HEK293 (cell line): ENCODE measurements around the gene ISM2.

Experiments
- CTCF ChIA-PET: fragments of 350-600 bp; formaldehyde crosslinking; extraction: SDS; loops from one replicate; lab custom pipeline; 2021; ENCODE audit warnings: antibody characterized with exemption; lab: Yijun Ruan, JAX
- POLR2A ChIA-PET: fragments of 300-600 bp; formaldehyde crosslinking; extraction: SDS; loops from one replicate; lab custom pipeline; 2020; ENCODE audit warnings: antibody characterized with exemption, inconsistent platforms; lab: Yijun Ruan, JAX
- H3K27ac ChIP-seq: fragments of 200-500 bp; sonication (Bioruptor generic); 2 replicates; pipeline ENCODE4 v1.5.1; 2014; ENCODE audit warnings: low read depth, low read length, control low read depth, inconsistent platforms; ENCODE audit errors: extremely low read depth
- H3K36me3 ChIP-seq, 2 experiments: fragments of 200-500 bp in 1 of 2; sonication (Bioruptor generic) in 1 of 2; 1 replicate in 1 of 2; 2 replicates in 1 of 2; pipeline ENCODE4 v1.5.1; 2014 to 2017; ENCODE audit warnings: inconsistent platforms in 2 of 2, low read length in 2 of 2; ENCODE audit not compliant: control insufficient read depth in 2 of 2, insufficient read depth in 1 of 2
- H3K4me1 ChIP-seq: fragments of 200-500 bp; sonication (Bioruptor generic); 2 replicates; pipeline ENCODE4 v1.5.1; 2014; ENCODE audit warnings: mild to moderate bottlenecking, low read length, inconsistent platforms; ENCODE audit not compliant: control insufficient read depth, insufficient read depth
- H3K4me3 ChIP-seq: 2 replicates; pipeline ENCODE4 v1.5.1; 2011; ENCODE audit warnings: low read depth, mild to moderate bottlenecking, control low read depth, low read length, moderate library complexity
- H3K9me3 ChIP-seq: fragments of 200-500 bp; sonication (Bioruptor generic); 2 replicates; pipeline ENCODE4 v1.5.1; 2014; ENCODE audit warnings: low read depth, low read length, inconsistent platforms; ENCODE audit not compliant: control insufficient read depth, insufficient read depth
- BCL11A ChIP-seq: fragments of 450-650 bp; formaldehyde crosslinking; IDR thresholded peaks from 2 replicates; pipeline ENCODE4 v1.5.1; 2016; ENCODE audit warnings: low read depth, missing biosample characterization, missing genetic modification characterization
- HOXC10 ChIP-seq: sonication (generic); formaldehyde crosslinking; IDR thresholded peaks from 2 replicates; pipeline ENCODE4 v1.8.1; 2023; ENCODE audit warnings: mild to moderate bottlenecking, missing genetic modification reagents
- OVOL3 ChIP-seq: fragments of 450-650 bp; formaldehyde crosslinking; IDR thresholded peaks from 2 replicates; pipeline ENCODE4 v1.5.1; 2016; ENCODE audit warnings: missing biosample characterization, missing genetic modification characterization
- RBAK ChIP-seq: fragments of 450-650 bp; formaldehyde crosslinking; IDR thresholded peaks from 2 replicates; pipeline ENCODE4 v1.5.1; 2016; ENCODE audit warnings: missing biosample characterization, missing genetic modification characterization
- SP7 ChIP-seq: fragments of 450-650 bp; formaldehyde crosslinking; IDR thresholded peaks from 2 replicates; pipeline ENCODE4 v1.5.1; 2016; ENCODE audit warnings: missing biosample characterization, missing genetic modification characterization
- ZFP69B ChIP-seq: fragments of 450-650 bp; formaldehyde crosslinking; IDR thresholded peaks from 2 replicates; pipeline ENCODE4 v1.5.1; 2016; ENCODE audit warnings: missing biosample characterization, missing genetic modification characterization
- ZNF132 ChIP-seq: fragments of 450-650 bp; formaldehyde crosslinking; IDR thresholded peaks from 2 replicates; pipeline ENCODE4 v1.5.1; 2017; ENCODE audit warnings: missing biosample characterization, missing genetic modification characterization, borderline replicate concordance
- ZNF169 ChIP-seq: fragments of 450-650 bp; formaldehyde crosslinking; IDR thresholded peaks from 2 replicates; pipeline ENCODE4 v1.5.1; 2016; ENCODE audit warnings: missing biosample characterization, missing genetic modification characterization
- ZNF23 ChIP-seq: fragments of 450-650 bp; formaldehyde crosslinking; IDR thresholded peaks from 2 replicates; pipeline ENCODE4 v1.5.1; 2016; ENCODE audit warnings: missing biosample characterization, missing genetic modification characterization, borderline replicate concordance
- ZNF239 ChIP-seq: fragments of 450-650 bp; formaldehyde crosslinking; IDR thresholded peaks from 2 replicates; pipeline ENCODE4 v1.5.1; 2016; ENCODE audit warnings: missing biosample characterization, missing genetic modification characterization
- ZNF248 ChIP-seq: fragments of 450-650 bp; formaldehyde crosslinking; IDR thresholded peaks from 2 replicates; pipeline ENCODE4 v1.5.1; 2017; ENCODE audit warnings: missing biosample characterization, missing genetic modification characterization
- ZNF302 ChIP-seq: fragments of 450-650 bp; formaldehyde crosslinking; IDR thresholded peaks from 2 replicates; pipeline ENCODE4 v1.5.1; 2016; ENCODE audit warnings: missing biosample characterization, missing genetic modification characterization, low read depth
- ZNF501 ChIP-seq: fragments of 450-650 bp; formaldehyde crosslinking; IDR thresholded peaks from 2 replicates; pipeline ENCODE4 v1.5.1; 2016; ENCODE audit warnings: missing biosample characterization, missing genetic modification characterization
- ZNF510 ChIP-seq: fragments of 450-650 bp; formaldehyde crosslinking; IDR thresholded peaks from 2 replicates; pipeline ENCODE4 v1.5.1; 2018; ENCODE audit warnings: mild to moderate bottlenecking, missing genetic modification characterization, missing biosample characterization; ENCODE audit not compliant: insufficient replicate concordance
- ZNF677 ChIP-seq: fragments of 450-650 bp; IDR thresholded peaks from 2 replicates; pipeline ENCODE4 v1.5.0; 2018; ENCODE audit warnings: missing biosample characterization, mild to moderate bottlenecking, missing genetic modification characterization, moderate library complexity
- ZNF843 ChIP-seq: fragments of 450-650 bp; formaldehyde crosslinking; IDR thresholded peaks from 2 replicates; pipeline ENCODE4 v1.5.1; 2016; ENCODE audit warnings: missing biosample characterization, missing genetic modification characterization
- TF ChIP-seq, protein P1 (sequence below): fragments of 450-650 bp; formaldehyde crosslinking; IDR thresholded peaks from 2 replicates; pipeline ENCODE4 v1.5.1; 2016; ENCODE audit warnings: missing biosample characterization, missing genetic modification characterization
- TF ChIP-seq, protein P2 (sequence below): fragments of 450-650 bp; formaldehyde crosslinking; IDR thresholded peaks from 2 replicates; pipeline ENCODE4 v1.5.1; 2016; ENCODE audit warnings: missing biosample characterization, missing genetic modification characterization
- TF ChIP-seq, protein P3 (sequence below): fragments of 450-650 bp; formaldehyde crosslinking; IDR thresholded peaks from 2 replicates; pipeline ENCODE4 v1.5.1; 2016; ENCODE audit warnings: missing biosample characterization, missing genetic modification characterization
- TF ChIP-seq, protein P4 (sequence below): fragments of 450-650 bp; formaldehyde crosslinking; IDR thresholded peaks from 2 replicates; pipeline ENCODE4 v1.5.1; 2016; ENCODE audit warnings: missing biosample characterization, missing genetic modification characterization
- TF ChIP-seq, protein P5 (sequence below): fragments of 450-650 bp; formaldehyde crosslinking; IDR thresholded peaks from 2 replicates; pipeline ENCODE4 v1.5.1; 2016; ENCODE audit warnings: missing biosample characterization, missing genetic modification characterization
- TF ChIP-seq, protein P6 (sequence below): sonication (generic); formaldehyde crosslinking; IDR thresholded peaks from 2 replicates; pipeline ENCODE4 v1.8.1; 2022; ENCODE audit warnings: mild to moderate bottlenecking, moderate library complexity, missing genetic modification reagents

The ISM2 gene

DNA sequence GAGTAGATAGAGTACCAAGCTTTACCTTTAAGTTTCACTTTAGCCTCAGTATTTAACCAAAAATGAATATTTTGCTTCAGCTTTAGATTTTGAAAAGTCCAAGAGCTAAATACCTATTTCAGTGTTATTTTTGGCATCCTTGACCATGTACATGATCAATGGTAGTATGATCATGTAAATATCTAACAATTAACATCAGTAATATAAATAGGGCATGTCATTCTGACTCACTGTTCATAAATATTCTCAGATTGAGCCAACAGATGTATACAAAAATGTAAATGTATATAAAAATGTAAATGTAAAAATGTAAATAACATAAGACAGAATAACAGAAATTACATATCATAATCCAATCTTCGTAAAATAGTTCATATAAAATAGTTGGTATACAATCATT, 60.0 kb downstream of the ISM2 start (continued):
- TF ChIP-seq, protein P1, sequence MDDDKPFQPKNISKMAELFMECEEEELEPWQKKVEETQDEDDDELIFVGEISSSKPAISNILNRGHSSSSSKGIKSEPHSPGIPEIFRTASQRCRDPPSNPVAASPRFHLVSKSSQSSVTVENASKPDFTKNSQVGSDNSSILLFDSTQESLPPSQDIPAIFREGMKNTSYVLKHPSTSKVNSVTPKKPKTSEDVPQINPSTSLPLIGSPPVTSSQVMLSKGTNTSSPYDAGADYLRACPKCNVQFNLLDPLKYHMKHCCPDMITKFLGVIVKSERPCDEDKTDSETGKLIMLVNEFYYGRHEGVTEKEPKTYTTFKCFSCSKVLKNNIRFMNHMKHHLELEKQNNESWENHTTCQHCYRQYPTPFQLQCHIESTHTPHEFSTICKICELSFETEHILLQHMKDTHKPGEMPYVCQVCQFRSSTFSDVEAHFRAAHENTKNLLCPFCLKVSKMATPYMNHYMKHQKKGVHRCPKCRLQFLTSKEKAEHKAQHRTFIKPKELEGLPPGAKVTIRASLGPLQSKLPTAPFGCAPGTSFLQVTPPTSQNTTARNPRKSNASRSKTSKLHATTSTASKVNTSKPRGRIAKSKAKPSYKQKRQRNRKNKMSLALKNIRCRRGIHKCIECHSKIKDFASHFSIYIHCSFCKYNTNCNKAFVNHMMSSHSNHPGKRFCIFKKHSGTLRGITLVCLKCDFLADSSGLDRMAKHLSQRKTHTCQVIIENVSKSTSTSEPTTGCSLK (tag by site-specific recombination), result no peak
- TF ChIP-seq, protein P2, sequence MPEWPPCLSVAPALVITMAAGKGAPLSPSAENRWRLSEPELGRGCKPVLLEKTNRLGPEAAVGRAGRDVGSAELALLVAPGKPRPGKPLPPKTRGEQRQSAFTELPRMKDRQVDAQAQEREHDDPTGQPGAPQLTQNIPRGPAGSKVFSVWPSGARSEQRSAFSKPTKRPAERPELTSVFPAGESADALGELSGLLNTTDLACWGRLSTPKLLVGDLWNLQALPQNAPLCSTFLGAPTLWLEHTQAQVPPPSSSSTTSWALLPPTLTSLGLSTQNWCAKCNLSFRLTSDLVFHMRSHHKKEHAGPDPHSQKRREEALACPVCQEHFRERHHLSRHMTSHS (tag by site-specific recombination), result no peak

DNA sequence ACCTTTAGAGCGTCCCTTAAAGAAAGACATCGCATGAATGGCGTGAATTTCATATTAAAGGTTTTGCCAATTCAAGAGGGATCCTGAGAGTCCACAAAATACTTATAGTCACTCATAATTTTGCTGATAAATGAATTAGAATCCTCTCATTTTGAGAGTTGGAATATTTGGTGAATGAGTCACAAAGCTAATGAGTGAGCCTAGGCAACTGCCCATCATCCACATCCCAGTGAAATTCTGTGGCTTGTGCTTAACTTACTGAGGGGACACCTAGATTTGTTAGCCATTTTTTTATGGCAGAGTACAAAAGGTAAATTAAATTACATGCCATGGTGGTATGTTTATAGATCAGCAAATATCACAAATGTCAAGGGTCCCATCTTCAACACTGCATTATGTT, 62.6 kb downstream of the ISM2 start:
- H3K4me1 ChIP-seq, result no peaks in the 10 kb centered on the region
- ChIA-PET POLR2A (no interaction called here), CTCF (interaction anchor here (0.6 kb wide), 1 partner anchor 188 kb away, joined by 4 read pairs; no protein-coding TSS in a partner anchor)
- H3K36me3 ChIP-seq, result peaks cover 46 to 52% of the 10 kb centered on the region in 2 experiments
- H3K4me3 ChIP-seq, result no peak overlapping the region
- no peaks in the 10 kb centered on the region for H3K9me3 ChIP-seq
- H3K27ac ChIP-seq, result no peak overlapping the region
- TF ChIP-seq OVOL3 (tag by site-specific recombination) (no peak), ZNF510 (tag by site-specific recombination) (no peak), ZNF843 (tag by site-specific recombination) (no peak)

DNA sequence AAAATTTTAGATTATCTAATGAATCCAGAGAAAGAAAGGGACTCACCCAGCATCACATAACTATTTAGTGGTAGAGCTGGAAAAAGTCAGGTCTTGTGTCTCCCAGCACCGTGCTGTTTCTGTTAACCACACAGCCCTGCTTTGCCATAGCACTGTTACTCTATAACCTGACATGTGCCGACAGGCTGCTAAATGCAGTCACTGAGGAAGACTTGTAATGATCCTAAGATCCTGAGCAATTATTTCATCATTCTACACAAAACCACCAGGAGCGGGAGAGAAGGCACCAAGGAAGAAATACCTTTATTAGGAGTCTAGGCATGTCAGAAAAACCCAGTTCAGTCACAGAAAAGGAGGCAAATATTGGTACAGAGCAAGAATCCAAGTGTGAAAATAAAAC, 72.2 kb downstream of the ISM2 start:
- no peak overlapping the region for H3K27ac ChIP-seq
- H3K9me3 ChIP-seq, result no peaks in the 10 kb centered on the region
- TF ChIP-seq, protein P3, sequence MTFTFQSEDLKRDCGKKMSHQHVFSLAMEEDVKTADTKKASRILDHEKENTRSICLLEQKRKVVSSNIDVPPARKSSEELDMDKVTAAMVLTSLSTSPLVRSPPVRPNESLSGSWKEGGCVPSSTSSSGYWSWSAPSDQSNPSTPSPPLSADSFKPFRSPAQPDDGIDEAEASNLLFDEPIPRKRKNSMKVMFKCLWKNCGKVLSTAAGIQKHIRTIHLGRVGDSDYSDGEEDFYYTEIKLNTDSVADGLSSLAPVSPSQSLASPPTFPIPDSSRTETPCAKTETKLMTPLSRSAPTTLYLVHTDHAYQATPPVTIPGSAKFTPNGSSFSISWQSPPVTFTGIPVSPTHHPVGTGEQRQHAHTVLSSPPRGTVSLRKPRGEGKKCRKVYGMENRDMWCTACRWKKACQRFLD, result no peak
- TF ChIP-seq ZNF302 (tag by site-specific recombination) (no peak), ZNF239 (tag by site-specific recombination) (no peak), ZNF23 (tag by site-specific recombination) (no peak), RBAK (tag by site-specific recombination) (no peak), BCL11A (tag by site-specific recombination) (no peak), ZNF248 (tag by site-specific recombination) (no peak), ZFP69B (tag by site-specific recombination) (no peak), ZNF677 (no peak), HOXC10 (CRISPR knock-in tag) (no peak), ZNF132 (no peak), SP7 (no peak), ZNF169 (no peak), ZNF501 (tag by site-specific recombination) (no peak)
- TF ChIP-seq, protein P4, sequence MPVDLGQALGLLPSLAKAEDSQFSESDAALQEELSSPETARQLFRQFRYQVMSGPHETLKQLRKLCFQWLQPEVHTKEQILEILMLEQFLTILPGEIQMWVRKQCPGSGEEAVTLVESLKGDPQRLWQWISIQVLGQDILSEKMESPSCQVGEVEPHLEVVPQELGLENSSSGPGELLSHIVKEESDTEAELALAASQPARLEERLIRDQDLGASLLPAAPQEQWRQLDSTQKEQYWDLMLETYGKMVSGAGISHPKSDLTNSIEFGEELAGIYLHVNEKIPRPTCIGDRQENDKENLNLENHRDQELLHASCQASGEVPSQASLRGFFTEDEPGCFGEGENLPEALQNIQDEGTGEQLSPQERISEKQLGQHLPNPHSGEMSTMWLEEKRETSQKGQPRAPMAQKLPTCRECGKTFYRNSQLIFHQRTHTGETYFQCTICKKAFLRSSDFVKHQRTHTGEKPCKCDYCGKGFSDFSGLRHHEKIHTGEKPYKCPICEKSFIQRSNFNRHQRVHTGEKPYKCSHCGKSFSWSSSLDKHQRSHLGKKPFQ (tag by site-specific recombination), result no peak
- TF ChIP-seq, protein P5, sequence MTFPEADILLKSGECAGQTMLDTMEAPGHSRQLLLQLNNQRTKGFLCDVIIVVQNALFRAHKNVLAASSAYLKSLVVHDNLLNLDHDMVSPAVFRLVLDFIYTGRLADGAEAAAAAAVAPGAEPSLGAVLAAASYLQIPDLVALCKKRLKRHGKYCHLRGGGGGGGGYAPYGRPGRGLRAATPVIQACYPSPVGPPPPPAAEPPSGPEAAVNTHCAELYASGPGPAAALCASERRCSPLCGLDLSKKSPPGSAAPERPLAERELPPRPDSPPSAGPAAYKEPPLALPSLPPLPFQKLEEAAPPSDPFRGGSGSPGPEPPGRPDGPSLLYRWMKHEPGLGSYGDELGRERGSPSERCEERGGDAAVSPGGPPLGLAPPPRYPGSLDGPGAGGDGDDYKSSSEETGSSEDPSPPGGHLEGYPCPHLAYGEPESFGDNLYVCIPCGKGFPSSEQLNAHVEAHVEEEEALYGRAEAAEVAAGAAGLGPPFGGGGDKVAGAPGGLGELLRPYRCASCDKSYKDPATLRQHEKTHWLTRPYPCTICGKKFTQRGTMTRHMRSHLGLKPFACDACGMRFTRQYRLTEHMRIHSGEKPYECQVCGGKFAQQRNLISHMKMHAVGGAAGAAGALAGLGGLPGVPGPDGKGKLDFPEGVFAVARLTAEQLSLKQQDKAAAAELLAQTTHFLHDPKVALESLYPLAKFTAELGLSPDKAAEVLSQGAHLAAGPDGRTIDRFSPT (tag by site-specific recombination), result no peak
- TF ChIP-seq, protein P6, sequence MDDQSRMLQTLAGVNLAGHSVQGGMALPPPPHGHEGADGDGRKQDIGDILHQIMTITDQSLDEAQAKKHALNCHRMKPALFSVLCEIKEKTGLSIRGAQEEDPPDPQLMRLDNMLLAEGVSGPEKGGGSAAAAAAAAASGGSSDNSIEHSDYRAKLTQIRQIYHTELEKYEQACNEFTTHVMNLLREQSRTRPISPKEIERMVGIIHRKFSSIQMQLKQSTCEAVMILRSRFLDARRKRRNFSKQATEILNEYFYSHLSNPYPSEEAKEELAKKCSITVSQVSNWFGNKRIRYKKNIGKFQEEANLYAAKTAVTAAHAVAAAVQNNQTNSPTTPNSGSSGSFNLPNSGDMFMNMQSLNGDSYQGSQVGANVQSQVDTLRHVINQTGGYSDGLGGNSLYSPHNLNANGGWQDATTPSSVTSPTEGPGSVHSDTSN (CRISPR knock-in tag), result no peak
- ChIA-PET CTCF (interaction anchor here (0.9 kb wide), 1 partner anchor 110 kb away, joined by 6 read pairs; no protein-coding TSS in a partner anchor), POLR2A (no interaction called here)
- H3K36me3 ChIP-seq, result peaks cover 7 to 82% of the 10 kb centered on the region in 2 experiments; a peak in 2 of 3 replicates
- H3K4me3 ChIP-seq, result no peak overlapping the region
- H3K4me1 ChIP-seq, result no peaks in the 10 kb centered on the region
